ENCODE measurements around the gene TSPAN4. TPM values are rescaled to one million over a fixed set of nuclear protein-coding genes. Genes with fewer than 3 reads are reported as not detected.

The TSPAN4 gene
- total RNA-seq, 1 donor from 2014 or later = 77.9 TPM

DNA sequence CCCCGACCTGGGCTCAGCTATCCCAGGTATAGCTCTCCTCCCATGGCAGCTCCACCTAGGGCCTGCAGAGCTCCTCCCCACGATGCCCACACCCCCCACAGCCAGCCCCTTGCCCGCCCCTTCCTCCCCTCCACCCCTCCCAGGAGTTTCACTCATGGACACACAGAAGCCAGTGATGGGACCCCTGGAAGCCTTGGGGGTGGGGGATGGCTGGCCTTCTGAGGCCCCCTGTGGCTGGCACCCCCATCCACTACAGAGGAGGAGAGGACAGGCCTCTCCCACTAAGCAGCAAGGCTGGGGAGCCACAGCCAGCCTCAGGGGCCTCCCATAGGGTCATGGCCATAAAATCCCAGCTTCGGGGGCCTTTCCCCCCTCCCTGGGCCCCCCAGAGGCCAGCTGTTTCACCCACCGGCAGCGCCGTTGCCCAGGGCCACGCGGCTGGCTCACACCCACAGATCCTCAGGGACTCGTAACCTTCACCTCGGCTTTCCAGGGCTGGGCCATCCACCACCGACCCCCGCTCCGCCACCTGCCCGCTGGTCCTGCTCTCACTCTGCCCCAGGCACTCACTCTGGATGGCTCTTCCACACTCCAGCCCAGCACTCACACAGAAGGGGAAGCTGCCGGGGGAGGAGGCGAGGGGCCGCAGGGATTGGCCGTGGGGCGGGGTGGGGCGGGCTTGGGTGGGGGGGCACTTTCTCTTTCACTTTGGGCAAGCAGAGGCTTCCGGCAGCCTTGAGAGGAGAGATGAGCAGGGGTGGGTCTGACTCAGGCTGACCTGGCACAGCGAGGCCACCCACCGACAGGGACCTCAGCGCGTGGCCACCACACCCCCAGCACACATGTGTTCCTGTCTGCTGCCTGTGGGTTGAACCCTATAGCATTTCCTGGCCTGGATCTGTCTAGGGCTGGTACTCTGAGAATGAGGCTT, 46.8 kb upstream of the TSPAN4 start:
- TF ChIP-seq CTCF (IDR thresholded peaks at IDR 0.05; ENCODE audit: insufficient read depth, low read length, poor library complexity, severe bottlenecking) = no peak
- peak overlapping the region; percentile 52 for H3K4me3 ChIP-seq (ENCODE audit: low read depth, low read length)
- no peaks in the 10 kb centered on the region for H3K27me3 ChIP-seq (ENCODE audit: control insufficient read depth, insufficient read depth, low read length)
- H3K36me3 ChIP-seq (ENCODE audit: control insufficient read depth, insufficient read depth, low read length) = no peaks in the 10 kb centered on the region
- DNase-seq (ENCODE audit: low read depth) = no peak

GRCh38 chr11:796565-797295, 45.9 kb upstream of the TSPAN4 start:
- TF ChIP-seq CTCF (IDR thresholded peaks at IDR 0.05; ENCODE audit: insufficient read depth, low read length, poor library complexity, severe bottlenecking) = no peak
- Histone ChIP-seq H3K27me3 (ENCODE audit: control insufficient read depth, insufficient read depth, low read length) (no peaks in the 10 kb centered on the region), H3K4me3 (ENCODE audit: low read depth, low read length) (peak overlapping the region; percentile 71), H3K36me3 (ENCODE audit: control insufficient read depth, insufficient read depth, low read length) (no peaks in the 10 kb centered on the region)
- DNase-seq (ENCODE audit: low read depth) = no peak

- Histone ChIP-seq H3K36me3 (ENCODE audit: control insufficient read depth, insufficient read depth, low read length) (no peaks in the 10 kb centered on the region), H3K27me3 (ENCODE audit: control insufficient read depth, insufficient read depth, low read length) (no peaks in the 10 kb centered on the region), H3K4me3 (ENCODE audit: low read depth, low read length) (peak overlapping the region; percentile 71)
- no peak for DNase-seq (ENCODE audit: low read depth)
- no peak for TF ChIP-seq CTCF (IDR thresholded peaks at IDR 0.05; ENCODE audit: insufficient read depth, low read length, poor library complexity, severe bottlenecking)
Observed at GRCh38 chr11:797296-798092, 45.2 kb upstream of the TSPAN4 start.

DNA sequence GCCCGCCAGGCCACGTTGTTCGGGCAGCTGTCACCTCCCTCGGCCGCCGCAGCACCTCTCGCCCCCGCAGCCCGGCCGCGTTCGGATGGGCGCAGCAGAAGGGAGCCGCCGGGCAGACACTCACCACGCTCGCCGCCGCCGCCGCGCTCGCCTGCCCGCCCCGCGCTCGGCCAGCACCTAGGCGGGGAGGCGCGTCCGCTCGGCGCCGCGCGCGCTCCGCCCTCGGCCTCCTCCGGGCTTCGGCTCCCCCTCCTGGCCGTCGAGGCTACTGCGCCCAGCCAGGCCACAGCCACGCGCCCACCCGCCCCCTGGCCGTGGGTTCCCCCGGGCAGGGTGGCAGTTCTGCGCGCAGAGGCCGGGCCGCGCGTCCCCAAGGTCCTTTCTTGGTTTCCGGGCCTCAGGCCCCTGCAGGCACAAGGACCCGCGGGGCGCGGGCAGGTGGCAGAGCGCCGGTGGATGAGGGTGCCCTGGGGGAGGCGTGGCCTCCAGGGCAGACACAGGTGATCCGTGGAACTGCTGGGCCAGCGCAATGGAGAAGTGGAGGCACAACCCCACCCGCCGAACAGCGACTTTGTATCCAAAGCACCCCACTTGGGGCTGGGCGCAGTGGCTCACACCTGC, 44.4 kb upstream of the TSPAN4 start, which contains the start of gene SLC25A22:
SLC25A22 (minus strand) TSS at position 189 of the 621 bp plus-strand sequence. CDS start 3,275 bp downstream, outside the sequence.
- no peaks in the 10 kb centered on the region for H3K36me3 ChIP-seq (ENCODE audit: control insufficient read depth, insufficient read depth, low read length)
- no peaks in the 10 kb centered on the region for H3K27me3 ChIP-seq (ENCODE audit: control insufficient read depth, insufficient read depth, low read length)
- peak within 1 kb of the TSS; percentile 71 for H3K4me3 ChIP-seq (ENCODE audit: low read depth, low read length)
- no peak for TF ChIP-seq CTCF (IDR thresholded peaks at IDR 0.05; ENCODE audit: insufficient read depth, low read length, poor library complexity, severe bottlenecking)
- no peak for DNase-seq (ENCODE audit: low read depth)

GRCh38 chr11:799641-800316, 42.9 kb upstream of the TSPAN4 start:
- no peak overlapping the region for H3K4me3 ChIP-seq (ENCODE audit: low read depth, low read length)
- no peaks in the 10 kb centered on the region for H3K36me3 ChIP-seq (ENCODE audit: control insufficient read depth, insufficient read depth, low read length)
- DNase-seq (ENCODE audit: low read depth) = no peak
- no peak for TF ChIP-seq CTCF (IDR thresholded peaks at IDR 0.05; ENCODE audit: insufficient read depth, low read length, poor library complexity, severe bottlenecking)
- no peaks in the 10 kb centered on the region for H3K27me3 ChIP-seq (ENCODE audit: control insufficient read depth, insufficient read depth, low read length)
